GM13976 (cell line): ENCODE measurements around the gene SERPINB10.

Experiments used
- DNase-seq: peaks from one replicate; pipeline ENCODE4 v3.0.0; 2012; ENCODE audit warnings: low spot score
- in situ Hi-C: fragments of 300-500 bp; cut with MboI; formaldehyde crosslinking; loops from one replicate; pipeline ENCODE4 v1.12.0; 2022; ENCODE audit warnings: low sequenced_read_pairs, mixed read lengths, inconsistent platforms; ENCODE audit not compliant: unreplicated experiment
- TF ChIP-seq, protein P1 (sequence below): IDR thresholded peaks from 2 replicates; pipeline ENCODE4 v1.5.1; 2012; ENCODE audit warnings: borderline replicate concordance, mild to moderate bottlenecking; ENCODE audit not compliant: insufficient read depth; ENCODE audit errors: extremely low read depth, missing control alignments, control extremely low read depth

SERPINB10 gene

DNA sequence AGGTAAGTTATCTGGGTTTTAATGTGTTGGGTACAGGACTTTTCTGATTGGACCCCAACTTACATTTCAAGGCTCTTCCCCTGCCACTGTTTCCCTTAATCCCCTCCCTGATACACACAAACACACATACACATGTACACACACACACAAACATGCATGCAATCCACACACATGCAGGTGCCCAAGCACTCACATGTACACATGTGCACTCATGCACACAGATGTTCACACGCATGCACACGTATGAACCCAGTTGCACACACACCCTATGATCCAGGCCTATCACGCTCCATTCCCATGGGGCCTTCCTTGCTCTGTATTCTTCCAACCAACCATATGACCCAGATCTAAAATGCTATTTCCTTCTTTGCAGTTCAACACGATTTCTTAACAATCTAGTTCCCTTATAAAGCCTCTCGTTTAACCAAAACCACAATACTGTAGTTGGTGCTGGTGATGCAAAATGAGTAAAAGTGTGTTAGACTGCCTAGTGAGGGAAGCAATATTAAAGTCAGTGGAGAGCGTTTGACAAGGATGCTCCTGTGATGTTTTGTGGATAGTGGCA is 73.2 kb downstream of the SERPINB10 start:
- no peak for DNase-seq
- TF ChIP-seq, protein P1, sequence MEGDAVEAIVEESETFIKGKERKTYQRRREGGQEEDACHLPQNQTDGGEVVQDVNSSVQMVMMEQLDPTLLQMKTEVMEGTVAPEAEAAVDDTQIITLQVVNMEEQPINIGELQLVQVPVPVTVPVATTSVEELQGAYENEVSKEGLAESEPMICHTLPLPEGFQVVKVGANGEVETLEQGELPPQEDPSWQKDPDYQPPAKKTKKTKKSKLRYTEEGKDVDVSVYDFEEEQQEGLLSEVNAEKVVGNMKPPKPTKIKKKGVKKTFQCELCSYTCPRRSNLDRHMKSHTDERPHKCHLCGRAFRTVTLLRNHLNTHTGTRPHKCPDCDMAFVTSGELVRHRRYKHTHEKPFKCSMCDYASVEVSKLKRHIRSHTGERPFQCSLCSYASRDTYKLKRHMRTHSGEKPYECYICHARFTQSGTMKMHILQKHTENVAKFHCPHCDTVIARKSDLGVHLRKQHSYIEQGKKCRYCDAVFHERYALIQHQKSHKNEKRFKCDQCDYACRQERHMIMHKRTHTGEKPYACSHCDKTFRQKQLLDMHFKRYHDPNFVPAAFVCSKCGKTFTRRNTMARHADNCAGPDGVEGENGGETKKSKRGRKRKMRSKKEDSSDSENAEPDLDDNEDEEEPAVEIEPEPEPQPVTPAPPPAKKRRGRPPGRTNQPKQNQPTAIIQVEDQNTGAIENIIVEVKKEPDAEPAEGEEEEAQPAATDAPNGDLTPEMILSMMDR = no peak
- in situ Hi-C loops = no loop called here

GRCh38 chr18:63981719-63982118 is 74.0 kb downstream of the SERPINB10 start:
- in situ Hi-C loops = no loop called here
- DNase-seq = no peak
- TF ChIP-seq, protein P1 = no peak

GRCh38 chr18:63982361-63982760 is 74.6 kb downstream of the SERPINB10 start:
- no peak for DNase-seq
- TF ChIP-seq, protein P1 = no peak
- in situ Hi-C loops = no loop called here
